ENCODE results near the gene ODAPH. TPM values are rescaled to one million over a fixed set of nuclear protein-coding genes. Genes with fewer than 3 reads are reported as not detected.

Gene ODAPH
- polyA plus RNA-seq, 3 donors = not detected

- no peak overlapping the region for H3K4me3 Mint-ChIP-seq
- H3K4me2 ChIP-seq (replicated peaks; ENCODE audit: extremely low read depth, low read length, poor library complexity, severe bottlenecking) = no peak overlapping the region
- peaks cover 6 to 12% of the 10 kb centered on the region in 2 donors for H3K36me3 ChIP-seq (replicated peaks in 1 of 2; ENCODE audit: control insufficient read depth in 1 of 2, insufficient read depth in 2 of 2, low read length in 2 of 2)
- no peak overlapping the region for H3K4me3 ChIP-seq (replicated peaks in 1 of 3; ENCODE audit: low read depth in 2 of 3, low read length in 3 of 3)
- H3K27me3 Mint-ChIP-seq (ENCODE audit: low read depth in 3 of 3) = no peaks in the 10 kb centered on the region
- no peak for DNase-seq
- H3K27ac Mint-ChIP-seq = no peak overlapping the region
- peaks cover 0 to 4% (median 0%) of the 10 kb centered on the region in 7 donors for H3K9me3 Mint-ChIP-seq
- peaks cover 2 to 17% of the 10 kb centered on the region in 2 donors for H3K36me3 Mint-ChIP-seq
- intact Hi-C loops (cut with micrococcal nuclease) = no loop called here
- no peaks in the 10 kb centered on the region for H3K27me3 ChIP-seq (ENCODE audit: control insufficient read depth in 2 of 2, insufficient read depth in 2 of 2, low read length in 2 of 2)
- H3K9ac ChIP-seq (ENCODE audit: insufficient read depth, low read length, poor library complexity, severe bottlenecking) = no peak overlapping the region
- 85% methylated on average over 2 of the region's 3 CpGs for WGBS (ENCODE audit: insufficient coverage)
- no peak for TF ChIP-seq CTCF (IDR thresholded peaks at IDR 0.05)
- H3K79me2 ChIP-seq (ENCODE audit: insufficient read depth, low read length) = no peaks in the 10 kb centered on the region
- H4K20me1 ChIP-seq (ENCODE audit: insufficient read depth, low read length) = no peaks in the 10 kb centered on the region
- peaks cover 6% of the 10 kb centered on the region for H3K4me1 Mint-ChIP-seq
- H3K9me3 ChIP-seq (replicated peaks in 1 of 2; ENCODE audit: control insufficient read depth in 1 of 2, insufficient read depth in 1 of 2, low read length in 2 of 2) = no peaks in the 10 kb centered on the region
- H3K27ac ChIP-seq (ENCODE audit: low read depth in 1 of 2, low read length in 2 of 2) = no peak overlapping the region
- peaks cover 5% of the 10 kb centered on the region in 2 donors for H3K4me1 ChIP-seq (ENCODE audit: control insufficient read depth in 1 of 2, insufficient read depth in 2 of 2, low read length in 2 of 2)
- H2AFZ ChIP-seq (ENCODE audit: insufficient read depth, low read depth, low read length, poor library complexity, severe bottlenecking) = no peak overlapping the region
These were observed 11.0 kb upstream of the ODAPH start for GRCh38 chr4:75544870-75545269.

- Histone ChIP-seq H3K9ac (ENCODE audit: insufficient read depth, low read length, poor library complexity, severe bottlenecking) (no peak overlapping the region), H3K4me2 (replicated peaks; ENCODE audit: extremely low read depth, low read length, poor library complexity, severe bottlenecking) (no peak overlapping the region), H3K4me3 (replicated peaks in 1 of 3; ENCODE audit: low read depth in 2 of 3, low read length in 3 of 3) (no peak overlapping the region), H3K36me3 (replicated peaks in 1 of 2; ENCODE audit: control insufficient read depth in 1 of 2, insufficient read depth in 2 of 2, low read length in 2 of 2) (peaks cover 6 to 12% of the 10 kb centered on the region in 2 donors), H3K27ac (ENCODE audit: low read depth in 1 of 2, low read length in 2 of 2) (no peak overlapping the region), H3K27me3 (ENCODE audit: control insufficient read depth in 2 of 2, insufficient read depth in 2 of 2, low read length in 2 of 2) (no peaks in the 10 kb centered on the region), H3K79me2 (ENCODE audit: insufficient read depth, low read length) (no peaks in the 10 kb centered on the region), H2AFZ (ENCODE audit: insufficient read depth, low read depth, low read length, poor library complexity, severe bottlenecking) (no peak overlapping the region), H3K4me1 (ENCODE audit: control insufficient read depth in 1 of 2, insufficient read depth in 2 of 2, low read length in 2 of 2) (peaks cover 5% of the 10 kb centered on the region in 2 donors), H3K9me3 (replicated peaks in 1 of 2; ENCODE audit: control insufficient read depth in 1 of 2, insufficient read depth in 1 of 2, low read length in 2 of 2) (no peaks in the 10 kb centered on the region), H4K20me1 (ENCODE audit: insufficient read depth, low read length) (no peaks in the 10 kb centered on the region)
- TF ChIP-seq CTCF (IDR thresholded peaks at IDR 0.05) = no peak
- Mint-ChIP-seq H3K27ac (peak overlapping the region in 1 of 7 donors; percentile 30), H3K4me1 (peaks cover 6% of the 10 kb centered on the region), H3K4me3 (no peak overlapping the region), H3K36me3 (peaks cover 2 to 13% of the 10 kb centered on the region in 2 donors), H3K27me3 (ENCODE audit: low read depth in 3 of 3) (no peaks in the 10 kb centered on the region), H3K9me3 (peaks cover 0 to 4% (median 0%) of the 10 kb centered on the region in 7 donors)
- no peak for DNase-seq
- WGBS (ENCODE audit: insufficient coverage) = 98% methylated on average over 5 of the region's 5 CpGs
- intact Hi-C loops (cut with micrococcal nuclease) = no loop called here
These were observed 10.3 kb upstream of the ODAPH start for GRCh38 chr4:75545526-75545925.

All from CD14-positive monocyte (primary cell).